Hepatocyte (in vitro differentiated cells): ENCODE measurements around the gene POLR3K.

Source experiments
- CTCF ChIP-seq: fragments of 200-600 bp; sonication (generic); IDR thresholded peaks from 2 replicates; pipeline ENCODE4 v1.5.1; 2016; ENCODE audit warnings: antibody characterized with exemption, mild to moderate bottlenecking; ENCODE audit not compliant: poor library complexity
- EZH2phosphoT487 ChIP-seq: fragments of 200-600 bp; sonication (generic); IDR thresholded peaks from one replicate; pipeline ENCODE4 v1.6.1; 2018; ENCODE audit warnings: antibody characterized with exemption, mild to moderate bottlenecking, low read depth, moderate library complexity; ENCODE audit not compliant: unreplicated experiment, severe bottlenecking

- TF ChIP-seq CTCF (no peak), EZH2phosphoT487 (no peak)
Observed at GRCh38 chr16:97822-98221, 44.4 kb upstream of the POLR3K start.
